Measurements from ENCODE around the gene ZFYVE28. TPM values are rescaled to one million over a fixed set of nuclear protein-coding genes. Genes with fewer than 3 reads are reported as not detected.
"Not testable (repeated sequence)": the region's sequence is repeated elsewhere in the genome, so short reads cannot be mapped to it uniquely, and the experiment has no call there.

Gene ZFYVE28
- total RNA-seq, 4 donors from 2014 or later = 44.8 to 110 (median 69.6) TPM

DNA sequence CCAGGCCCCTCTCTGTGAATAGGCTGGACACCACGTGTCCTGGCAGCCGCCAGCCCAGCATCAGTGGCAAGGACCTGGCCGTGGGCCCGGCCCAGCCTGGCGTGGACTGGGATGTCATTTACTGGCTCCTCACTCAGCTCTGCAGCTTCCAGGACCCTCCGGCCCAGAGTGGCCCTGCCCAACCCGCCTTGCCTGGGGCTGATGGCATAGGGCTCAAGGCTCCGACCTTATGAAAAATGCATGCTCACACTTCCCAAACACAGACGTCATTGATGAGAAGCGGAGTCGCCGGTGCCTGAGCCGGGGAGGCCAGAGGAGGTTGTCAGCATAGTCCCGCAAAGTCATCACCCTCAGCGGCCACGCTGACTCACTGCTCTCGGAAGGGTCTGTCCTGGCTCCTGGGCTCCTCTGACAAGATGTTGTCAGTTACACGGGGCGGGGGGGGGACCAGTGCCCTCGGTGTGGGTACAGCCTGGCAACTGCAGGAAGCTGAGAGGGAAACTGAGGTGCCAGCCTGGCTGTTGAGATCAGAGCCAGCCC lies 14.6 kb upstream of the ZFYVE28 start:
- no peaks in the 10 kb centered on the region for H3K9me3 ChIP-seq
- H3K36me3 ChIP-seq = no peaks in the 10 kb centered on the region
- 90% methylated on average over 17 of the region's 20 CpGs; no CpG with 5 or more reads in 1 of the 2 donors for WGBS, 2 donors (ENCODE audit: low coverage in 1 of 2)
- in situ Hi-C loops (cut with MboI; ENCODE audit: low pct_ligation_motif_present in 1 of 4, low pct_unique_long_range_greater_than_20kb in 1 of 4, low sequenced_read_pairs in 3 of 4) = loop anchor here in 1 of 4 donors (25.0 kb wide), 1 partner anchor 221 kb away; no protein-coding TSS in a partner anchor
- no peak overlapping the region for H3K4me3 ChIP-seq
- H3K4me1 ChIP-seq = no peaks in the 10 kb centered on the region
- no peaks in the 10 kb centered on the region for H3K27me3 ChIP-seq
- no peak overlapping the region for H3K27ac ChIP-seq
- DNase-seq = no peak
- TF ChIP-seq POLR2AphosphoS5 (IDR thresholded peaks at IDR 0.05) (no peak), EP300 (IDR thresholded peaks at IDR 0.05; ENCODE audit: low read depth) (no peak), POLR2A (IDR thresholded peaks at IDR 0.05) (no peak)
- TF ChIP-seq, protein P1, sequence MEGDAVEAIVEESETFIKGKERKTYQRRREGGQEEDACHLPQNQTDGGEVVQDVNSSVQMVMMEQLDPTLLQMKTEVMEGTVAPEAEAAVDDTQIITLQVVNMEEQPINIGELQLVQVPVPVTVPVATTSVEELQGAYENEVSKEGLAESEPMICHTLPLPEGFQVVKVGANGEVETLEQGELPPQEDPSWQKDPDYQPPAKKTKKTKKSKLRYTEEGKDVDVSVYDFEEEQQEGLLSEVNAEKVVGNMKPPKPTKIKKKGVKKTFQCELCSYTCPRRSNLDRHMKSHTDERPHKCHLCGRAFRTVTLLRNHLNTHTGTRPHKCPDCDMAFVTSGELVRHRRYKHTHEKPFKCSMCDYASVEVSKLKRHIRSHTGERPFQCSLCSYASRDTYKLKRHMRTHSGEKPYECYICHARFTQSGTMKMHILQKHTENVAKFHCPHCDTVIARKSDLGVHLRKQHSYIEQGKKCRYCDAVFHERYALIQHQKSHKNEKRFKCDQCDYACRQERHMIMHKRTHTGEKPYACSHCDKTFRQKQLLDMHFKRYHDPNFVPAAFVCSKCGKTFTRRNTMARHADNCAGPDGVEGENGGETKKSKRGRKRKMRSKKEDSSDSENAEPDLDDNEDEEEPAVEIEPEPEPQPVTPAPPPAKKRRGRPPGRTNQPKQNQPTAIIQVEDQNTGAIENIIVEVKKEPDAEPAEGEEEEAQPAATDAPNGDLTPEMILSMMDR (IDR thresholded peaks at IDR 0.05) = no peak
- intact Hi-C loops (cut with DNase I; ENCODE audit: low total_unique reads) = no loop called here

DNA sequence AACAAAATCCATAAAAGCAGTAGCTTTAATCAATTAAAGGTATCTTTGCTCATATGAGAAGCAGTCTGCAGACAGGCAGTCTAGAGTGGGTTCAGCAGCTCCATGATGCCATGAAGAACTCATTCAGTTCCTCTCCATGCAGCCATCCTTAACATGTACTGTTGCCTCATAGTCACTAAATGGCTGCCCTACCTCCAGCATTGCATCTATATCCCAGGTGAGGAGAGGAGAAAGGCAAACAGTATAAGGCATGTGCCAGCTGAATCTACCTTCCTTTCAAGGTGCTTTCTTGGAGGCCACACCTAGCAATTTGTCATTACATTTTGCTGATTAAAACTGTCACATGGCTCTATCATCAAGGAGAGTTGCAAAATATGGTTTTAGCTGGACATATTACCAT lies 13.6 kb upstream of the ZFYVE28 start:
- intact Hi-C loops (cut with DNase I; ENCODE audit: low total_unique reads) = no loop called here
- Histone ChIP-seq H3K4me1 (no peaks in the 10 kb centered on the region), H3K27me3 (no peaks in the 10 kb centered on the region), H3K36me3 (no peaks in the 10 kb centered on the region), H3K9me3 (no peaks in the 10 kb centered on the region), H3K4me3 (no peak overlapping the region), H3K27ac (no peak overlapping the region)
- DNase-seq = no peak
- in situ Hi-C loops (cut with MboI; ENCODE audit: low pct_ligation_motif_present in 1 of 4, low pct_unique_long_range_greater_than_20kb in 1 of 4, low sequenced_read_pairs in 3 of 4) = loop anchor here in 1 of 4 donors (25.0 kb wide), 1 partner anchor 220 kb away; no protein-coding TSS in a partner anchor
- TF ChIP-seq, protein P1 (IDR thresholded peaks at IDR 0.05) = no peak
- TF ChIP-seq POLR2A (IDR thresholded peaks at IDR 0.05) (no peak), POLR2AphosphoS5 (IDR thresholded peaks at IDR 0.05) (no peak), EP300 (IDR thresholded peaks at IDR 0.05; ENCODE audit: low read depth) (no peak)

DNA sequence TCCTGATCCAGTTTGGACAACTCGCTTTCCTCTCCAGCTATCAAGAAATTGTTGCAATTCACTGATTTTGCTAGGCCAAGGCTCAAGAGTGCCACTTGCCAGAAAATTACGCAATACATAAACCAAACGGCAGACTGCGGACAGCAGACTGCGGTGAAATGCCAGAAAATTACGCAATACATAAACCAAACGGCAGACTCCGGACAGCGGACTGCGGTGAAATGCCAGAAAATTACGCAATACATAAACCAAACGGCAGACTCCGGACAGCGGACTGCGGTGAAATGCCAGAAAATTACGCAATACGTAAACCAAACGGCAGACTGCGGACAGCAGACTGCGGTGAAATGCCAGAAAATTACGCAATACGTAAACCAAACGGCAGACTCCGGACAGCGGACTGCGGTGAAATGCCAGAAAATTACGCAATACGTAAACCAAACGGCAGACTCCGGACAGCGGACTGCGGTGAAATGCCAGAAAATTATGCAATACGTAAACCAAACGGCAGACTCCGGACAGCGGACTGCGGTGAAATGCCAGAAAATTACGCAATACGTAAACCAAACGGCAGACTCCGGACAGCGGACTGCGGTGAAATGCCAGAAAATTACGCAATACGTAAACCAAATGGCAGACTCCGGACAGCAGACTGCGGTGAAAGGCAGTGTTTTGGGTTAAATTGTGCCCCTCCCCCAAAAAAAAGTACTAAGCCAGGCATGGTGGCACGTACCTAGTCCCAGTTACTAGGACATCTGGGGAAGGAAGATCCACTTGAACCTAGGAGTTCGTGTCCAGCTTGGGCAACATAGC lies 11.7 kb upstream of the ZFYVE28 start:
- H3K4me3 ChIP-seq; H3K27ac ChIP-seq; H3K9me3 ChIP-seq; H3K36me3 ChIP-seq; intact Hi-C loops (cut with DNase I; ENCODE audit: low total_unique reads); H3K27me3 ChIP-seq; H3K4me1 ChIP-seq: not testable (repeated sequence)
- 60 to 70% methylated on average over 4 to 21 of the region's 49 CpGs for WGBS, 2 donors (ENCODE audit: low coverage in 1 of 2)
- in situ Hi-C loops (cut with MboI; ENCODE audit: low pct_ligation_motif_present in 1 of 4, low pct_unique_long_range_greater_than_20kb in 1 of 4, low sequenced_read_pairs in 3 of 4) = loop anchor here in 1 of 4 donors (25.0 kb wide), 1 partner anchor 218 kb away; no protein-coding TSS in a partner anchor
- DNase-seq = peak; percentile 30

DNA sequence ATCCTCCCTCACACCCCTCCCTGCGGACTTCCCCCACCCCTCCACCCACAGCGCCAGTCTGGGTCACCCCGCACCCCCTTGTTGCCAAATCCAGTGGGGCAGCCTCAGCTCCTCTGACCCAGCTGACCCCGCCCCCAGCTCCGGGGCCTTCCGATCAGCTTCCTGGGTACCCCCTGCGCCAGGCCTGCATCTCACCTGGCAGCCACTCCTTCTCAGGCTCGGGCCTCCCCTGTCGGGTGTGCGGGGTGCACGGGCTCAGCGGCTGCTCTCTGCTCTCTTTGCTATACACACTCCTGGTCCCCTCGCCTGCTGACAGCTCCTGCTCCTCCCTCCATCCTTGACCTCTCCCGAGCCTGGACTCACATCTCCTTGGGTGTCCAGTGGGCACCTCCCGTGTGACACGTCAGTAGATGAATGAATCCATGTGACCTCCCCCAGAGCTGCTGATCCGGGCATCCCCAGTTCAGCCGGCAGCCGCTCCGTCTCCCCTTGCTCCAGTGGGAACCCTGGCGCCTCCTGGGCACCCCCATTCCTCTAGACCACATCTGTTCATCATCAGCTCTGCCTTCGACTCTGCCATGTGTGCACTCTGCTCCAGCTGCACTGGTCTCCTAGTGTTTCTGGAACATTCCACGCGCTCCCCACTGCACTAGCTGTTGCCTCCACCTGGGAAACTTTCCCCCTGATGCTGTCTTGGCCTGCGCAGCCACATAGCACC lies 10.2 kb upstream of the ZFYVE28 start:
- intact Hi-C loops (cut with DNase I; ENCODE audit: low total_unique reads) = no loop called here
- 82% methylated on average over 2 to 25 of the region's 25 CpGs for WGBS, 2 donors (ENCODE audit: low coverage in 1 of 2)

More for the DNA sequence above, 10.2 kb upstream of the ZFYVE28 start:
- Histone ChIP-seq H3K27ac (no peak overlapping the region), H3K4me1 (no peaks in the 10 kb centered on the region), H3K27me3 (peaks cover 4% of the 10 kb centered on the region), H3K4me3 (no peak overlapping the region), H3K9me3 (no peaks in the 10 kb centered on the region), H3K36me3 (no peaks in the 10 kb centered on the region)
- in situ Hi-C loops (cut with MboI; ENCODE audit: low pct_ligation_motif_present in 1 of 4, low pct_unique_long_range_greater_than_20kb in 1 of 4, low sequenced_read_pairs in 3 of 4) = loop anchor here in 1 of 4 donors (25.0 kb wide), 1 partner anchor 216 kb away; no protein-coding TSS in a partner anchor
- no peak for DNase-seq
- TF ChIP-seq POLR2A (IDR thresholded peaks at IDR 0.05) (no peak), POLR2AphosphoS5 (IDR thresholded peaks at IDR 0.05) (no peak), EP300 (IDR thresholded peaks at IDR 0.05; ENCODE audit: low read depth) (no peak)
- TF ChIP-seq, protein P1 (IDR thresholded peaks at IDR 0.05) = no peak
